ENCODE data around the gene GGTA1.

GRCh38 chr9:121459513-121459912 lies 40.1 kb downstream of the GGTA1 start:
- TF ChIP-seq EP300 (IDR thresholded peaks at IDR 0.05; ENCODE audit: low read depth) (no peak), CTCF (IDR thresholded peaks at IDR 0.05) (no peak), POLR2AphosphoS5 (IDR thresholded peaks at IDR 0.05) (no peak)

Data from transverse colon (tissue), 4 donors.